Activated CD8-positive, alpha-beta T cell treated with anti-CD3 and anti-CD28 coated beads for 36 hours (primary cell): Measurements from ENCODE around the gene SLC29A2. TPM values are rescaled to one million over a fixed set of nuclear protein-coding genes. Genes with fewer than 3 reads are reported as not detected.
A peak's percentile ranks its signal among the peaks of the same experiment; 100 is the strongest.

ENCODE experiments used
- ATAC-seq: fragments of 200-7000 bp; cut with Tn5 transposase; one replicate; pipeline ENCODE4 v1.10.0; 2021; ENCODE audit warnings: mild to moderate bottlenecking, moderate library complexity
- CTCF ChIA-PET: fragments of 350-600 bp; sonication (Branson Sonifier 250); formaldehyde crosslinking; loops from one replicate; lab custom pipeline; 2021; ENCODE audit warnings: antibody characterized with exemption; lab: Charles Lee
- POLR2A ChIA-PET: fragments of 350-600 bp; sonication (Branson Sonifier 250); formaldehyde crosslinking; loops from one replicate; lab custom pipeline; 2021; ENCODE audit warnings: antibody characterized with exemption; lab: Charles Lee
- DNase-seq: peaks from one replicate; pipeline ENCODE4 v3.0.0-alpha.2; 2020
- H3K27ac Mint-ChIP-seq: one replicate; pipeline ENCODE4 v1.8.0; 2021; ENCODE audit warnings: mild to moderate bottlenecking, mixed read lengths
- H3K27me3 Mint-ChIP-seq: one replicate; pipeline ENCODE4 v1.8.0; 2021; ENCODE audit warnings: mixed read lengths
- H3K36me3 Mint-ChIP-seq: one replicate; pipeline ENCODE4 v1.8.0; 2021; ENCODE audit warnings: low read depth, mixed read lengths
- H3K4me1 Mint-ChIP-seq: one replicate; pipeline ENCODE4 v1.8.0; 2021; ENCODE audit warnings: low read depth, mixed read lengths
- H3K4me3 Mint-ChIP-seq: one replicate; pipeline ENCODE4 v1.8.0; 2021; ENCODE audit warnings: mild to moderate bottlenecking, moderate library complexity, mixed read lengths
- H3K9me3 Mint-ChIP-seq: one replicate; pipeline ENCODE4 v1.8.0; 2021; ENCODE audit warnings: mixed read lengths
- CTCF ChIP-seq: fragments of 200-600 bp; IDR thresholded peaks from one replicate; pipeline ENCODE4 v1.8.0; 2022; ENCODE audit warnings: antibody characterized with exemption, mild to moderate bottlenecking
- intact Hi-C: fragments of 100-400 bp; cut with micrococcal nuclease; formaldehyde crosslinking; loops from one replicate; pipeline ENCODE4 v1.10.0; 2022
- total RNA-seq, 2 experiments: library from RNA; stranded (reverse); gene quantifications; one replicate each; pipeline ENCODE4 v1.2.3, GENCODE V29; 2021

SLC29A2 gene
- total RNA-seq, 2 experiments from 2014 or later, result 11.8 to 12.2 TPM

- Mint-ChIP-seq H3K9me3 (no peaks in the 10 kb centered on the region), H3K4me1 (peaks cover 21% of the 10 kb centered on the region), H3K36me3 (peaks cover 9% of the 10 kb centered on the region), H3K27ac (no peak overlapping the region), H3K4me3 (peak overlapping the region; percentile 6), H3K27me3 (no peaks in the 10 kb centered on the region)
- ChIA-PET CTCF (interaction anchor here (1.9 to 10.5 kb wide), 3 partner anchors 12 to 62 kb away, joined by 7 to 84 read pairs (median 34); no protein-coding TSS in a partner anchor), POLR2A (interaction anchor here (1.0 to 1.3 kb wide), 3 partner anchors 9 to 28 kb away, joined by 3 to 4 read pairs (median 3); partner anchors contain the start of gene BRMS1)
- ATAC-seq (no peak), DNase-seq (no peak)
- intact Hi-C loops, result no loop called here
- no peak for TF ChIP-seq CTCF
Observed at GRCh38 chr11:66373265-66373664, 1.7 kb upstream of the SLC29A2 start.

GRCh38 chr11:66369073-66369894 is 2.3 kb downstream of the SLC29A2 start:
- ChIA-PET POLR2A (interaction anchor here (1.0 to 1.1 kb wide), 2 partner anchors 11 to 52 kb away, joined by 3 to 5 read pairs; partner anchors contain the start of gene NPAS4), CTCF (interaction anchor here (0.8 to 10.5 kb wide), 4 partner anchors 16 to 71 kb away, joined by 3 to 84 read pairs (median 3); no protein-coding TSS in a partner anchor)
- ATAC-seq (no peak), DNase-seq (no peak)
- Mint-ChIP-seq H3K4me1 (peaks cover 24% of the 10 kb centered on the region), H3K27ac (peak overlapping the region; percentile 24), H3K4me3 (peak overlapping the region; percentile 85), H3K36me3 (peaks cover 15% of the 10 kb centered on the region), H3K27me3 (no peaks in the 10 kb centered on the region), H3K9me3 (no peaks in the 10 kb centered on the region)
- intact Hi-C loops, result no loop called here
- no peak for TF ChIP-seq CTCF

- ChIA-PET CTCF (interaction anchor here (1.3 to 10.5 kb wide), 3 partner anchors 17 to 57 kb away, joined by 3 to 84 read pairs (median 11); no protein-coding TSS in a partner anchor), POLR2A (interaction anchor here (0.9 kb wide), 1 partner anchor 13 kb away, joined by 3 read pairs; no protein-coding TSS in a partner anchor)
- H3K4me3 Mint-ChIP-seq, result no peak overlapping the region
- peaks cover 18% of the 10 kb centered on the region for H3K36me3 Mint-ChIP-seq
- H3K27me3 Mint-ChIP-seq, result no peaks in the 10 kb centered on the region
- intact Hi-C loops, result no loop called here
- no peak overlapping the region for H3K27ac Mint-ChIP-seq
- H3K9me3 Mint-ChIP-seq, result no peaks in the 10 kb centered on the region
- DNase-seq, result no peak
- ATAC-seq, result no peak
- no peak for TF ChIP-seq CTCF
- peaks cover 24% of the 10 kb centered on the region for H3K4me1 Mint-ChIP-seq
Observed at GRCh38 chr11:66368484-66368883, 3.1 kb downstream of the SLC29A2 start.

GRCh38 chr11:66367561-66368312 is 3.8 kb downstream of the SLC29A2 start:
- Mint-ChIP-seq H3K4me1 (peaks cover 20% of the 10 kb centered on the region), H3K4me3 (no peak overlapping the region), H3K27me3 (no peaks in the 10 kb centered on the region), H3K27ac (no peak overlapping the region), H3K36me3 (peaks cover 18% of the 10 kb centered on the region), H3K9me3 (no peaks in the 10 kb centered on the region)
- ChIA-PET CTCF (interaction anchor here (1.3 to 10.5 kb wide), 6 partner anchors 12 to 56 kb away, joined by 3 to 84 read pairs (median 10); no protein-coding TSS in a partner anchor), POLR2A (interaction anchor here (0.7 to 1.0 kb wide), 3 partner anchors 9 to 12 kb away, joined by 3 read pairs; no protein-coding TSS in a partner anchor)
- DNase-seq (no peak), ATAC-seq (no peak)
- intact Hi-C loops, result no loop called here
- no peak for TF ChIP-seq CTCF
